ENCODE data around the gene PYROXD2. TPM values are rescaled to one million over a fixed set of nuclear protein-coding genes. Genes with fewer than 3 reads are reported as not detected.

The PYROXD2 gene
- total RNA-seq, 1 donor from 2014 or later, result 13.0 TPM

DNA sequence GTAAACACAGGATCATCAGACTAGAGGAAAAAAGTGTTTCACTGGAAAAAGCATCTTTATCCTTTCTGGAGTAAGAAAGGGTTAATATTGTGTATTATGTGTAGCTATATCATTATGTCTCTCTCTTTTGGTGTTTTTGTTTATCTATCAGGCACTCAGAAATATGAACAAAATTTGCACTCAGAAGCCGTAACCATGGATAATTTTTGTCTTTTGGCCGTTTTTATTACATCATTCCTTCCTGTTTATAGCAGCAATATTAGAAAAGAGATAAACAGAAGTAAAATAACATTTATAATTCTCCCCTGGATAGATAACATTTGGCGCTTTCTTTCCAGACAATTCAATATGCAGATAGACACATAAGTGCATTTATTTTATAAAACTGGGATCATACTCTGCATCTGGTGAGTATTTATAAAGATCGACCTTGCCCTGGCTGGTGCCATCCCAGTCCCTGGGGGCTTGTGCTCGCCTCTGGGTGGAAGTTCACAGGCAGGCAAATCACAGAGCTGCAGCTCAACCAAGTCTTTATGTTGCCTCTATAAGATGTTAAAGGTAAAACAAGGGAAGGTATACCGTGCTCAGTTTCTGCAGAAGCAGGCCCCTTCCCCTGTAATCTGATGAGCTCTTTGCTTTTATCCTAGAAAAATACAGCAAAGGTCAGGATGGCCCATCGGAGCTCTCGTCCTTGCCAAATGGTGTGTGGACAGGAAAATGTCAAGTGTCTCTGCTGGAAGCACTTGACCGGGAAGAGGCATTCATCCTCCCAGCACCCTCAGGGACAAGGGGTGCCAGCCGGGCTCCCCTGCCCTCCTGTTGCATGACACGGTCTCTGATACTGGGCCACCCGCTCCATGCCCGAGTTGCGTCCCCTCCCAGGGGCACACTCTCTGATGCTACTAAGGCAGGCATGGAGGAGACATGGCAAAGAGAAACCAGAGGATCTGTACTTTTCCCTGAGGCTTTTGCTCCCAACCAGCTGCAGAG lies 43.9 kb downstream of the PYROXD2 start:
- no peak overlapping the region for H3K4me3 ChIP-seq
- ATAC-seq, result no peak
- no peaks in the 10 kb centered on the region for H3K27me3 ChIP-seq
- no peaks in the 10 kb centered on the region for H3K4me1 ChIP-seq
- TF ChIP-seq, protein P1, sequence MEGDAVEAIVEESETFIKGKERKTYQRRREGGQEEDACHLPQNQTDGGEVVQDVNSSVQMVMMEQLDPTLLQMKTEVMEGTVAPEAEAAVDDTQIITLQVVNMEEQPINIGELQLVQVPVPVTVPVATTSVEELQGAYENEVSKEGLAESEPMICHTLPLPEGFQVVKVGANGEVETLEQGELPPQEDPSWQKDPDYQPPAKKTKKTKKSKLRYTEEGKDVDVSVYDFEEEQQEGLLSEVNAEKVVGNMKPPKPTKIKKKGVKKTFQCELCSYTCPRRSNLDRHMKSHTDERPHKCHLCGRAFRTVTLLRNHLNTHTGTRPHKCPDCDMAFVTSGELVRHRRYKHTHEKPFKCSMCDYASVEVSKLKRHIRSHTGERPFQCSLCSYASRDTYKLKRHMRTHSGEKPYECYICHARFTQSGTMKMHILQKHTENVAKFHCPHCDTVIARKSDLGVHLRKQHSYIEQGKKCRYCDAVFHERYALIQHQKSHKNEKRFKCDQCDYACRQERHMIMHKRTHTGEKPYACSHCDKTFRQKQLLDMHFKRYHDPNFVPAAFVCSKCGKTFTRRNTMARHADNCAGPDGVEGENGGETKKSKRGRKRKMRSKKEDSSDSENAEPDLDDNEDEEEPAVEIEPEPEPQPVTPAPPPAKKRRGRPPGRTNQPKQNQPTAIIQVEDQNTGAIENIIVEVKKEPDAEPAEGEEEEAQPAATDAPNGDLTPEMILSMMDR (IDR thresholded peaks at IDR 0.05), result no peak
- intact Hi-C loops (cut with DNase I), result no loop called here
- no peak for DNase-seq
- H3K36me3 ChIP-seq, result no peaks in the 10 kb centered on the region
- H3K9me3 ChIP-seq, result no peaks in the 10 kb centered on the region
- H3K27ac ChIP-seq, result no peak overlapping the region

DNA sequence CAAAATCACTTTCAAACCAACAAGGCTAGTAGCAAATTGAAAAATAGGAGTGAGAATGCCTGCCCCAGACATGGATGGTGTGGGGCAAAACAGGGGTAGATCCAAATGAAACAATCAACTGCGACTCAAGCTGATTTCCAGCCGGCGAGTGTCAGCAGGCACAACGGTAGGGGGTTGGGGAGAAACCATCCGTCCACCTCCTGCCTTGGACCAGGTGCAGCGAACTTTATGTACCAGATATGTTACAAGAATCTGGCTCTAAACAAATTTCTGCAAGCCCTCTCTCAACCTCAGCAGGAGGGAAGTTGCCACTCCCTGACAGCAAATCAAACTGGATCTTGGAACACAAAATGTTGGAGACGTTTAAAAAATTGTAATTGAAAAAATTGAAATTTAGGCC lies 45.2 kb downstream of the PYROXD2 start:
- Histone ChIP-seq H3K4me3 (no peak overlapping the region), H3K4me1 (no peaks in the 10 kb centered on the region), H3K27ac (no peak overlapping the region), H3K9me3 (no peaks in the 10 kb centered on the region), H3K27me3 (no peaks in the 10 kb centered on the region), H3K36me3 (no peaks in the 10 kb centered on the region)
- DNase-seq (no peak), ATAC-seq (no peak)
- TF ChIP-seq, protein P1 (IDR thresholded peaks at IDR 0.05), result no peak
- intact Hi-C loops (cut with DNase I), result no loop called here

DNA sequence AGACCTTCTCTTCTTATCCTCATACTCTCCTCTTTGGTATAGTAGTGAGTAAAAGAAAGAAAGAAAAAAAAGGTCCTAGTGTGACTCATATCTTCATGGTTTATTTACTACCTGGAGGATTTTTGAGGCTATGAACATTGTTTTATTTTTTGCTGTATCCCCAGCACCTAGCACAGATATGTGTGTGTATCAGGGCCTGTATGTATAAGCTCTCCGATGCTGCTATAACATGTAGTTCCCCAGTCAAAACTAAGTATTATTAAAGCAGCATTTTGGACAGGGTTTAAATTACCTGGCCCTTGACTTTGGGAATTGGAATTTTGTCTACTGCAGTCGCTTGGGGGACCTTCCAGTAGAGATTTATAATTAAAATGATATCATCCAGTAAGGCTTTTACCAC lies 46.3 kb downstream of the PYROXD2 start:
- Histone ChIP-seq H3K27ac (no peak overlapping the region), H3K36me3 (no peaks in the 10 kb centered on the region), H3K4me1 (no peaks in the 10 kb centered on the region), H3K9me3 (no peaks in the 10 kb centered on the region), H3K27me3 (no peaks in the 10 kb centered on the region), H3K4me3 (no peak overlapping the region)
- ATAC-seq (no peak), DNase-seq (no peak)
- intact Hi-C loops (cut with DNase I), result no loop called here
- TF ChIP-seq, protein P1 (IDR thresholded peaks at IDR 0.05), result no peak

DNA sequence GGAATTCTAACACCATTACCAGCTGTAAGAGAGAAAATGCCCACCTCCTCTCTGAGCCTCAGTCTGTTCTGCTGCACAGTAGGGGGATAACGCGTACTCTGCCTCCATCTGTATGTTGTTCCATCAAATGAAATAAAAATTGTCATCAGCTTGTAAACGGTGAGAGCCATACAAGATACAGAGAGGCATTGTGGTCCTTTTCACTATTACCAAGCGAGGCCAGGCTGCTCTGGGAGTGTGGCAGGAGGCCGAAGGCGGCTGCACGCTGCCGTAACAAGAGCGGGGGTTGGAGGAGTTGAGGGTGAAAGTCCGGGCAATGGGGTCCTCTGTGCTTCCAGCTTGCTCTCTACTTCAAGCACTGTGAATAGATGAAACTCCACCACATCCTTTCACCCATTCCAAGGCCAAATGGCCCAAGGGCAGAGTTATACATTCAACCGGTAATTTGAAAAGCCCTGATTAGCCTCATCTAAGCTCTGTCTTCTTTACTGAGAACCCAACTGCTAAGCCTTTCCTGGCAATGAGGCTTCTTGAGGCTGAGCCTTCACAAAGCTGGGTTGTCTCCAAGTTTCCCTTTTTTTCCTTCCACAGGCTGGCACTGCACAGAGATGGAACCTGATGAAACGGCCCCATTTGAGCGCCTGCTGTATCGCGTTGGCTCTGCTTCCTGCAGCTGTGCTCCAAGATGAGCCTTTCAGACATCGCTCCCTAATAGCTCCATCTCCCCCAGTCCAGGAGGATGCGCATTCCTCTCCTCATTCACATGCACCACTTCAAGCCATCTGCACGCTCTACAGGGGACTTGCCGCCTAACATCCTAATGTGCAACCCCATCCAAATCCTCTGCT lies 47.2 kb downstream of the PYROXD2 start:
- TF ChIP-seq, protein P1 (IDR thresholded peaks at IDR 0.05), result no peak
- no peak overlapping the region for H3K4me3 ChIP-seq
- intact Hi-C loops (cut with DNase I), result no loop called here
- H3K4me1 ChIP-seq, result no peaks in the 10 kb centered on the region
- H3K36me3 ChIP-seq, result no peaks in the 10 kb centered on the region
- no peak for DNase-seq
- no peak for ATAC-seq
- no peak overlapping the region for H3K27ac ChIP-seq
- no peaks in the 10 kb centered on the region for H3K27me3 ChIP-seq
- H3K9me3 ChIP-seq, result no peaks in the 10 kb centered on the region

DNA sequence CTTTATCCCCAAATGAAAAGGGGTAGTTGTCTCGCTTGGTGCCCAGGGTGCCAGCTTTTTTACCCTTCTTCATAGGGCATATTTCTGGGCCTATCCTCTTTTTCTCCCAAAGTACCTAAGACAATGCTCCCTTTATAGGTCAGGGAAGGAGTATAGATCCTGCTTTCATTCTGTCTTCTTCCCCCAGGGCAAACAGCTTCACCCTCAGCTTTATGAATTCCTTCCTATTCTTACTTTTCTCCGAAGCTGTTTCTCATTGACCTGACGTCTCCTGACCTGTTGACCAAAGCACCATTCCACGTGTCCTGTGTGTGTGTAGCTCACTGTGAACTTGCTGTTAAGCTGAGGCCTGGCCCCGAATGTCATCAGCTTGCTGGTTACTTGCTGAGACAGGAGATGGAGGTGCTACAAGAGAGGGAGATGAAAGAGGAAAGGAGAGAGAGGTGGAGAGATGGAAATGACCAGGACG lies 48.9 kb downstream of the PYROXD2 start:
- H3K4me1 ChIP-seq, result no peaks in the 10 kb centered on the region
- TF ChIP-seq, protein P1 (IDR thresholded peaks at IDR 0.05), result no peak
- intact Hi-C loops (cut with DNase I), result no loop called here

More for the DNA sequence above, 48.9 kb downstream of the PYROXD2 start:
- DNase-seq (no peak), ATAC-seq (no peak)
- no peaks in the 10 kb centered on the region for H3K36me3 ChIP-seq
- H3K27ac ChIP-seq, result no peak overlapping the region
- no peaks in the 10 kb centered on the region for H3K27me3 ChIP-seq
- H3K9me3 ChIP-seq, result no peaks in the 10 kb centered on the region
- H3K4me3 ChIP-seq, result no peak overlapping the region
